ENCODE data around the gene BTBD9.

- no peak for TF ChIP-seq EZH2phosphoT487 (IDR thresholded peaks at IDR 0.05; ENCODE audit: low read depth, severe bottlenecking, unreplicated experiment)
- TF ChIP-seq, protein P1, sequence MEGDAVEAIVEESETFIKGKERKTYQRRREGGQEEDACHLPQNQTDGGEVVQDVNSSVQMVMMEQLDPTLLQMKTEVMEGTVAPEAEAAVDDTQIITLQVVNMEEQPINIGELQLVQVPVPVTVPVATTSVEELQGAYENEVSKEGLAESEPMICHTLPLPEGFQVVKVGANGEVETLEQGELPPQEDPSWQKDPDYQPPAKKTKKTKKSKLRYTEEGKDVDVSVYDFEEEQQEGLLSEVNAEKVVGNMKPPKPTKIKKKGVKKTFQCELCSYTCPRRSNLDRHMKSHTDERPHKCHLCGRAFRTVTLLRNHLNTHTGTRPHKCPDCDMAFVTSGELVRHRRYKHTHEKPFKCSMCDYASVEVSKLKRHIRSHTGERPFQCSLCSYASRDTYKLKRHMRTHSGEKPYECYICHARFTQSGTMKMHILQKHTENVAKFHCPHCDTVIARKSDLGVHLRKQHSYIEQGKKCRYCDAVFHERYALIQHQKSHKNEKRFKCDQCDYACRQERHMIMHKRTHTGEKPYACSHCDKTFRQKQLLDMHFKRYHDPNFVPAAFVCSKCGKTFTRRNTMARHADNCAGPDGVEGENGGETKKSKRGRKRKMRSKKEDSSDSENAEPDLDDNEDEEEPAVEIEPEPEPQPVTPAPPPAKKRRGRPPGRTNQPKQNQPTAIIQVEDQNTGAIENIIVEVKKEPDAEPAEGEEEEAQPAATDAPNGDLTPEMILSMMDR (IDR thresholded peaks at IDR 0.05; ENCODE audit: poor library complexity), result no peak
- TF ChIP-seq EZH2 (IDR thresholded peaks at IDR 0.05; ENCODE audit: borderline replicate concordance), result no peak
These were observed 252.3 kb downstream of the BTBD9 start for GRCh38 chr6:38387461-38387860.

Measured in hepatocyte (in vitro differentiated cells).